PC-3 (cell line): ENCODE results near the gene PLXND1. TPM values are rescaled to one million over a fixed set of nuclear protein-coding genes. Genes with fewer than 3 reads are reported as not detected.
"Not testable (repeated sequence)": the region's sequence is repeated elsewhere in the genome, so short reads cannot be mapped to it uniquely, and the experiment has no call there.

Experiments used
- ATAC-seq: fragments of 200-7000 bp; cut with Tn5 transposase; 2 replicates; pipeline ENCODE4 v1.9.1; 2020; ENCODE audit warnings: mild to moderate bottlenecking, moderate library complexity
- BruUV-seq: library from RNA; stranded (reverse); fragments of 400-500 nt; replicated peaks from 2 replicates; lab custom pipeline; 2021; lab: Mats Ljungman, UMichigan
- CTCF ChIA-PET: fragments of 300-600 bp; sonication (Branson Sonifier 250); formaldehyde crosslinking; loops from one replicate; lab custom pipeline; 2022; ENCODE audit warnings: antibody characterized with exemption; lab: Charles Lee
- POLR2A ChIA-PET: fragments of 300-600 bp; sonication (Branson Sonifier 250); formaldehyde crosslinking; loops from one replicate; lab custom pipeline; 2022; ENCODE audit warnings: antibody characterized with exemption; ENCODE audit not compliant: unreplicated experiment; lab: Charles Lee
- DNase-seq: peaks from one replicate; pipeline ENCODE4 v3.0.0-alpha.2; 2015
- H2AFZ ChIP-seq: fragments of 300-600 bp; sonication (generic); 2 replicates; pipeline ENCODE4 v1.6.0; 2016; ENCODE audit warnings: antibody characterized with exemption, low read length
- H3F3A ChIP-seq: fragments of 300-600 bp; sonication (generic); one replicate; pipeline ENCODE4 v1.6.0; 2017; ENCODE audit warnings: antibody characterized with exemption, low read length, control low read depth, mild to moderate bottlenecking; ENCODE audit not compliant: unreplicated experiment
- H3K27ac ChIP-seq: fragments of 300-600 bp; sonication (generic); 2 replicates; pipeline ENCODE4 v1.5.1; 2016; ENCODE audit warnings: mild to moderate bottlenecking, low read length
- H3K27me3 ChIP-seq: fragments of 300-600 bp; sonication (generic); 2 replicates; pipeline ENCODE4 v1.6.1; 2016; ENCODE audit warnings: low read length, mixed read lengths
- H3K36me3 ChIP-seq: fragments of 300-600 bp; sonication (generic); 2 replicates; pipeline ENCODE4 v1.6.1; 2016; ENCODE audit warnings: low read depth, mixed run types, low read length, mixed read lengths
- H3K4me1 ChIP-seq: fragments of 300-600 bp; sonication (generic); 2 replicates; pipeline ENCODE4 v1.5.1; 2016; ENCODE audit warnings: low read length; ENCODE audit not compliant: insufficient read depth
- H3K4me2 ChIP-seq: fragments of 300-600 bp; sonication (generic); 2 replicates; pipeline ENCODE4 v1.6.0; 2016; ENCODE audit warnings: low read length
- H3K4me3 ChIP-seq: fragments of 300-600 bp; sonication (generic); 2 replicates; pipeline ENCODE4 v1.5.1; 2016; ENCODE audit warnings: mild to moderate bottlenecking, low read length, mixed read lengths
- H3K79me2 ChIP-seq: fragments of 300-600 bp; sonication (generic); 2 replicates; pipeline ENCODE4 v1.6.1; 2017; ENCODE audit warnings: low read length, mixed read lengths
- H3K9ac ChIP-seq: fragments of 300-600 bp; sonication (generic); 2 replicates; pipeline ENCODE4 v1.6.0; 2016; ENCODE audit warnings: mild to moderate bottlenecking, low read length
- H3K9me2 ChIP-seq: fragments of 300-600 bp; sonication (generic); replicated peaks from 2 replicates; pipeline ENCODE4 v1.6.1; 2016; ENCODE audit warnings: mixed run types, low read length, mixed read lengths
- H3K9me3 ChIP-seq: fragments of 300-600 bp; sonication (generic); 2 replicates; pipeline ENCODE4 v1.6.1; 2016; ENCODE audit warnings: low read length, mixed read lengths
- H4K20me1 ChIP-seq: fragments of 300-600 bp; sonication (generic); 2 replicates; pipeline ENCODE4 v1.6.1; 2016; ENCODE audit warnings: low read length, mixed read lengths
- CTCF ChIP-seq: fragments of 300-600 bp; sonication (generic); conservative IDR thresholded peaks from 2 replicates; pipeline ENCODE4 v1.5.1; 2017; ENCODE audit warnings: antibody characterized with exemption, low read depth, mild to moderate bottlenecking, low read length
- EZH2 ChIP-seq: fragments of 300-600 bp; sonication (generic); IDR thresholded peaks from one replicate; pipeline ENCODE4 v1.6.1; 2017; ENCODE audit warnings: antibody characterized with exemption, mild to moderate bottlenecking, low read length; ENCODE audit not compliant: unreplicated experiment
- EZH2phosphoT487 ChIP-seq: fragments of 300-600 bp; sonication (generic); IDR thresholded peaks from 2 replicates; pipeline ENCODE4 v1.6.1; 2018; ENCODE audit warnings: mild to moderate bottlenecking, antibody characterized with exemption, low read length, borderline replicate concordance
- intact Hi-C: fragments of 100-400 bp; cut with micrococcal nuclease; formaldehyde crosslinking; loops from 2 replicates; pipeline ENCODE4 v1.9.0; 2023
- total RNA-seq: library from RNA; depleted of rRNA; stranded (reverse); fragments of >200 nt; gene quantifications from 2 replicates; pipeline ENCODE4 v1.2.3, GENCODE V29; 2014

PLXND1 gene
- total RNA-seq, 1 experiment from 2014 or later: 19.2 TPM

GRCh38 chr3:129611812-129612533 lies 5.5 kb upstream of the PLXND1 start:
- H3K4me3 ChIP-seq: no peak overlapping the region
- no peaks in the 10 kb centered on the region for H3K27me3 ChIP-seq
- no peaks in the 10 kb centered on the region for H3K9me3 ChIP-seq
- DNase-seq (no peak), ATAC-seq (no peak)
- no peaks in the 10 kb centered on the region for H3F3A ChIP-seq
- no peak overlapping the region for H3K27ac ChIP-seq
- BruUV-seq: no TSS peak
- no peaks in the 10 kb centered on the region for H4K20me1 ChIP-seq
- CTCF ChIA-PET: no interaction called here
- no peak overlapping the region for H3K4me2 ChIP-seq
- H3K79me2 ChIP-seq: no peaks in the 10 kb centered on the region
- TF ChIP-seq CTCF: no peak
- no peak for TF ChIP-seq EZH2
- no peak for TF ChIP-seq EZH2phosphoT487
- no peaks in the 10 kb centered on the region for H3K36me3 ChIP-seq
- intact Hi-C loops: no loop called here
- H3K9me2 ChIP-seq: no peaks in the 10 kb centered on the region
- H3K4me1 ChIP-seq: no peaks in the 10 kb centered on the region
- H2AFZ ChIP-seq: no peak overlapping the region
- no peak overlapping the region for H3K9ac ChIP-seq
- POLR2A ChIA-PET: no interaction called here

DNA sequence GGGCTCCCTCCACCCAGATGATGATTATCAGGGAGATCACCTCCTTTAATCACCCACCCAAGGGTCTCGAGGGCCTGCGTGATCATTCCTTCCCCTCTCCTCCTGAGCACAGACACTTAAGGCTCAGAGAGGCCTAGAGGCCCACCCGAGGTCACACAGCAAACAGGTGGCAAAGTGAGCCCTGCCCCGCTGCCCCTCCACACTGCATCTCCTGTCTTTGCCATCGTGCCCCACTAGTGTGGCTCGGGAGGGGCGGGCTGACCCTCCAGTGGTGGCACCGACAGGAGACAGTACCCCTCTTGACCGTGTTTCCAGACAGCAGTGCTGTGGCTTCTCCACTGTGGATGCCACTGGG lies 4.9 kb upstream of the PLXND1 start:
- Histone ChIP-seq H2AFZ (no peak overlapping the region), H3K27ac (no peak overlapping the region), H3K9me3 (no peaks in the 10 kb centered on the region), H4K20me1 (no peaks in the 10 kb centered on the region), H3K4me2 (no peak overlapping the region), H3K27me3 (no peaks in the 10 kb centered on the region), H3K79me2 (no peaks in the 10 kb centered on the region), H3K9ac (no peak overlapping the region), H3F3A (no peaks in the 10 kb centered on the region), H3K4me1 (no peaks in the 10 kb centered on the region), H3K4me3 (no peak overlapping the region), H3K36me3 (no peaks in the 10 kb centered on the region), H3K9me2 (no peaks in the 10 kb centered on the region)
- POLR2A ChIA-PET: no interaction called here
- BruUV-seq: no TSS peak
- CTCF ChIA-PET: no interaction called here
- TF ChIP-seq EZH2phosphoT487 (no peak), EZH2 (no peak), CTCF (no peak)
- intact Hi-C loops: no loop called here
- DNase-seq (no peak), ATAC-seq (no peak)

DNA sequence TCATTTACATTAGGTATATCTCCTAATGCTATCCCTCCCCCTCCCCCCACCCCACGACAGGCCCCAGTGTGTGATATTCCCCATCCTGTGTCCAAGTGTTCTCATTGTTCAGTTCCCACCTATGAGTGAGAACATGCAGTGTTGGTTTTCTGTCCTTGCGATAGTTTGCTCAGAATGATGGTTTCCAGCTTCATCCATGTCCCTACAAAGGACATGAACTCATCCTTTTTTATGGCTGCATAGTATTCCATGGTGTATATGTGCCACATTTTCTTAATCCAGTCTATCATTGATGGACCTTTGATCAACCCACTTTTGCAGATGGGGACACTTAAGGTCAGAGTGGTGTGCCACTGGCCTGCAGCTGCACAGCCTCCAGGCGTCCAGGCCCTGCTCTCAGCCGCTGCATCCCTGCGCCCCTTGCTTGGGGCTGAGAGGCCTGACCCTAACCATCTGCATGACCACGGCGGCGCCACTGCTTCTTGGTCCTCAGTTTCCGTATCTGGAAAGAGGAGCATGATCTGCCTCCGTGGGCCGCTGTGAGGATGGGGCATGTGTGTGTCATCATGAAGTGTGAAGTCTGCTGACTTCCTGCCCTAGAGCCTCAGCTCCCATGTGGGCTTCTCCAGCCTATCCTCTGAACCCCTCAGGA lies 4.4 kb upstream of the PLXND1 start:
- H3K9me3 ChIP-seq, ATAC-seq, H3K4me2 ChIP-seq, H3F3A ChIP-seq, H3K79me2 ChIP-seq, H3K4me3 ChIP-seq, CTCF ChIA-PET, H3K27ac ChIP-seq, POLR2A ChIA-PET, H3K9ac ChIP-seq, BruUV-seq, intact Hi-C loops, H2AFZ ChIP-seq, H3K9me2 ChIP-seq, DNase-seq, H3K27me3 ChIP-seq, H3K36me3 ChIP-seq, H4K20me1 ChIP-seq, H3K4me1 ChIP-seq: not testable (repeated sequence)
